ENCODE measurements around the gene ID3. TPM values are rescaled to one million over a fixed set of nuclear protein-coding genes. Genes with fewer than 3 reads are reported as not detected.

Gene ID3
- total and polyA plus RNA-seq, 9 of the 15 experiments (the other 6 are each of a cell fraction or from before 2014, with no cell fraction given), result 6.8 to 59.8 (median 23.5) TPM

DNA sequence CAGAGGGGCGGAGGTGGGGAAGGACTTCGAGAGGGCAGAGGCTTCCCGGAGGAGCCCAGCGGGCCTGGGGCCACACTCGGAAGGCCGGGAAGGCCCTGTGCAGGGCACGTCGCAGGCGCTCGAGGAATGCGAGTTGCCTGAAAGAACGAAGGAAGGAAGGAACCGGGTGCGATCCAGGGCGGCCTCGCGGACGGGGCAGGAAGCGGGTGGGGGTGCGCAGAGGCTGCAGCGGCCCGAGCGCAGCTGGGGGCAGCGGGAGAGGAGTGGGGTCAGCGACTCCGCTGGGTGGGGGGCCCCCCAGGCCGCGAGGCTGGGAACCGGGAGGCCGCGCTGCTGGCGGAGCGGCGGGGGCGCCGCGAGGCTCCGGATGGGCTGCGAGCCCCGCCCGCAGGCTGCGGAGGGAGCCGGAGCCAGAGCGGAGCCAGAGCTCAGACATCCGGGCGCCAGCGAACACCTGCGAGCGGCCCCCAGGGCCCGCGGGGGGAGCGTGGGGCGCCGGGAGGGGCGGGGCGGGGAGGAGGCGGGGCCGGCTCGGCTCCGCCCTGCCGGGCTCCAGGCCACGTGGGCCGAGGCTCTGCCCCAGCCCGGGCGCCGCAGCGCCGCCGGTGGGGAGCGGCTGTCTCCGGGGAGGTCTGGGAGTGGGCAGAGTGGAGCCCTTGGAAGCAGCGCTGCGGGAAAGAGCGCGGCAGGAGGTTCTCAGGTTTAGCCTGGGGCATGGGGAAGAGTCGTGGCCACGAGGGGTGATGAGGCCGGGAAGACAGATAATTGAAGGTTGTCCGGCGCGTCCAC is 4.6 kb downstream of the ID3 start (continued):
- TF ChIP-seq PYGO2 (tag; IDR thresholded peaks at IDR 0.05), result no peak
- TF ChIP-seq TCF15 (CRISPR knock-in tag; IDR thresholded peaks at IDR 0.05), result no peak
- TF ChIP-seq DMBX1 (CRISPR knock-in tag; IDR thresholded peaks at IDR 0.05; ENCODE audit: borderline replicate concordance), result peak; percentile 14; the same call in 1 of the 2 replicates
- TF ChIP-seq ZNF764 (CRISPR knock-in tag; IDR thresholded peaks at IDR 0.05; ENCODE audit: low read depth), result no peak
- no peak for TF ChIP-seq MAFK (IDR thresholded peaks at IDR 0.05; ENCODE audit: low read length)
- TF ChIP-seq MTF1 (CRISPR knock-in tag; IDR thresholded peaks at IDR 0.05; ENCODE audit: borderline replicate concordance), result no peak
- TF ChIP-seq NCOA6 (IDR thresholded peaks at IDR 0.05), result no peak
- TF ChIP-seq ARID2 (IDR thresholded peaks at IDR 0.05), result peak; percentile 55; the same call in 1 of the 2 replicates
- TF ChIP-seq HMGXB4 (CRISPR knock-in tag; IDR thresholded peaks at IDR 0.05), result no peak
- no peak for TF ChIP-seq SRSF9 (IDR thresholded peaks at IDR 0.05; ENCODE audit: borderline replicate concordance, low read depth, low read length)
- no peak for TF ChIP-seq PURB (CRISPR knock-in tag; IDR thresholded peaks at IDR 0.05; ENCODE audit: low read depth)
- no peak for TF ChIP-seq NFE2 (IDR thresholded peaks at IDR 0.05; ENCODE audit: low read depth)
- no peak for TF ChIP-seq CSDE1 (IDR thresholded peaks at IDR 0.05)
- TF ChIP-seq FOS (IDR thresholded peaks at IDR 0.05; ENCODE audit: extremely low read depth, insufficient read length), result no peak
- TF ChIP-seq, protein P1, sequence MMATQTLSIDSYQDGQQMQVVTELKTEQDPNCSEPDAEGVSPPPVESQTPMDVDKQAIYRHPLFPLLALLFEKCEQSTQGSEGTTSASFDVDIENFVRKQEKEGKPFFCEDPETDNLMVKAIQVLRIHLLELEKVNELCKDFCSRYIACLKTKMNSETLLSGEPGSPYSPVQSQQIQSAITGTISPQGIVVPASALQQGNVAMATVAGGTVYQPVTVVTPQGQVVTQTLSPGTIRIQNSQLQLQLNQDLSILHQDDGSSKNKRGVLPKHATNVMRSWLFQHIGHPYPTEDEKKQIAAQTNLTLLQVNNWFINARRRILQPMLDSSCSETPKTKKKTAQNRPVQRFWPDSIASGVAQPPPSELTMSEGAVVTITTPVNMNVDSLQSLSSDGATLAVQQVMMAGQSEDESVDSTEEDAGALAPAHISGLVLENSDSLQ (IDR thresholded peaks at IDR 0.05), result no peak
- TF ChIP-seq ZNF175 (CRISPR knock-in tag; IDR thresholded peaks at IDR 0.05; ENCODE audit: low read depth), result 0 out of 2 replicates have a peak, but pooled peaks have one; percentile 55
- TF ChIP-seq RBFOX2 (IDR thresholded peaks at IDR 0.05; ENCODE audit: low read depth, low read length), result peak; percentile 84
- TF ChIP-seq SRSF7 (optimal IDR thresholded peaks at IDR 0.05; ENCODE audit: low read depth, low read length), result no peak
- no peak for TF ChIP-seq NR2F6 (CRISPR knock-in tag; IDR thresholded peaks at IDR 0.05)
- TF ChIP-seq HNRNPH1 (optimal IDR thresholded peaks at IDR 0.05; ENCODE audit: low read depth, low read length), result no peak
- no peak for TF ChIP-seq PHTF2 (CRISPR knock-in tag; IDR thresholded peaks at IDR 0.05)
- no peak for TF ChIP-seq CBFA2T2 (conservative IDR thresholded peaks at IDR 0.05)
- TF ChIP-seq GTF2E2 (tag; IDR thresholded peaks at IDR 0.05), result 0 out of 2 replicates have a peak, but pooled peaks have one; percentile 47
- no peak for TF ChIP-seq THAP7 (CRISPR knock-in tag; IDR thresholded peaks at IDR 0.05)
- TF ChIP-seq MTA1 (IDR thresholded peaks at IDR 0.05; ENCODE audit: borderline replicate concordance), result no peak
- no peak for TF ChIP-seq ZNF263 (CRISPR knock-in tag; IDR thresholded peaks at IDR 0.05; ENCODE audit: borderline replicate concordance)
- TF ChIP-seq XRCC3 (IDR thresholded peaks at IDR 0.05), result no peak
- TF ChIP-seq BRD4 (IDR thresholded peaks at IDR 0.05), result peak; percentile 89
